ENCODE measurements around the gene TXNL1. TPM values are rescaled to one million over a fixed set of nuclear protein-coding genes. Genes with fewer than 3 reads are reported as not detected.

Gene TXNL1
- total RNA-seq, 1 experiment from 2014 or later, result 85.5 TPM

GRCh38 chr18:56647951-56648893 is 9.8 kb upstream of the TXNL1 start:
- in situ Hi-C loops (cut with HindIII; ENCODE audit: low pct_unique_long_range_greater_than_20kb, low sequenced_read_pairs), result no loop called here
- DNase-seq (ENCODE audit: low read depth), result no peak

DNA sequence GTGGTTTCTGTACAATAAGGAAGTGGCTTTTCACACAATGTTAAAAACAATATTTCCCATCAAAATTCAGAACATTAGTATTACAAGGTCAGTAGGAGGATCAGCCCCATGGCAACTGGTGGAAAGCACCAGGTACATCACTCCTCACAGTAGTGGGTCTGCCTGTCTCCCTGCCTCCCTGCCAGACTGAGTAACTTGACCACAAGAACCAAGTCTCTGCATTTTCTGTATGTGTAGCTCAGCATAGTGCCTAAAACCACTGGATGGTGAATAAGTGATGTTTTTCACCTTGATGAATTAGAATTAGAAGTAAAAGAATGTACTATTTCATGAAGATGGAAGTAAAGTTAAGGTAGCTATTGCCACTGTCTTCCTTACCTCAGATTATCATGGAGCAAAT is 8.7 kb upstream of the TXNL1 start:
- in situ Hi-C loops (cut with HindIII; ENCODE audit: low pct_unique_long_range_greater_than_20kb, low sequenced_read_pairs), result no loop called here

GRCh38 chr18:56645415-56646016 is 7.1 kb upstream of the TXNL1 start:
- in situ Hi-C loops (cut with HindIII; ENCODE audit: low pct_unique_long_range_greater_than_20kb, low sequenced_read_pairs), result no loop called here
- peak; percentile 3 for DNase-seq (ENCODE audit: low read depth)

More for the DNA sequence above, 8.7 kb upstream of the TXNL1 start:
- DNase-seq (ENCODE audit: low read depth), result no peak

DNA sequence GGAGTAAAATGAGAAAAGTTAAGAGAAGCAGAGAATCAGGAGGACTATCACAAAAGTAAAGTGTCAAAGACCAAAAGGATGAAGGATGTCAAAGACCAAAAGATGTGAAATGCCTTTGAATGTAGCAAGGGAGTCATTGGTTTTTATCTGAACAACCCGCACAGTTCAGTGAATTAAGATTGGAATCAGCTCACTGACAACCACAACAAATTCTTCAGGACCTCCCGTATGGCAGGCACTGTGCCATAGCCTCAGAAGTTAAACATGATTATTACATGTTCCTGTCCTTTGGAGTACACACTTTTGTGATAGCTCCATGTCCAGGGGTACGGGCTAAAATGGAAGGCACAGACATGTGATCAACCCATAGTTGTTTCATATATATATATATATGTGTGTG is 5.0 kb upstream of the TXNL1 start:
- in situ Hi-C loops (cut with HindIII; ENCODE audit: low pct_unique_long_range_greater_than_20kb, low sequenced_read_pairs), result no loop called here
- DNase-seq (ENCODE audit: low read depth), result no peak

GRCh38 chr18:56641714-56642337 is 3.4 kb upstream of the TXNL1 start:
- peak; percentile 8 for DNase-seq (ENCODE audit: low read depth)
- in situ Hi-C loops (cut with HindIII; ENCODE audit: low pct_unique_long_range_greater_than_20kb, low sequenced_read_pairs), result no loop called here

GRCh38 chr18:56639571-56639970 is 1.2 kb upstream of the TXNL1 start:
- DNase-seq (ENCODE audit: low read depth), result no peak
- in situ Hi-C loops (cut with HindIII; ENCODE audit: low pct_unique_long_range_greater_than_20kb, low sequenced_read_pairs), result no loop called here

GRCh38 chr18:56639104-56639381 is 651 bp upstream of the TXNL1 start:
- in situ Hi-C loops (cut with HindIII; ENCODE audit: low pct_unique_long_range_greater_than_20kb, low sequenced_read_pairs), result no loop called here
- DNase-seq (ENCODE audit: low read depth), result no peak

- in situ Hi-C loops (cut with HindIII; ENCODE audit: low pct_unique_long_range_greater_than_20kb, low sequenced_read_pairs), result no loop called here
- peak; percentile 0 for DNase-seq (ENCODE audit: low read depth)
Observed at GRCh38 chr18:56637711-56638231, 621 bp downstream of the TXNL1 start.

DNA sequence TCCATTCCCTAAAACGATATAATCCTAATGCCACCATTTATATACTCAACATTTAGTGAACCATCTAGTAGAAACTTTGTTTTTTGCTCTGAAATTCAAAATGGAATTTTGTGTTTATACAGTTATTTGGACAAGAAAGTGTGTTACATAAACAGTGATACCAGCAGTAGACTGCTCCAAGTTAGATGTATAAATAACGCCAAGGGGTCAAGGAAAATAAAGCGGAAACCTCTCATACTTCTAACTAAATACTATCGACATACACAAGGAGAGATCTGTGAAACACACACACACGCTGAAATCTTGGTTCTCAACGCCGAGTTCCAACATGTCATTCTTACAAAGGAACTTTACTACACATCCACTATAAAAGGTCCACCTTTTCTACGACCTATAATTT is 1.2 kb downstream of the TXNL1 start:
- in situ Hi-C loops (cut with HindIII; ENCODE audit: low pct_unique_long_range_greater_than_20kb, low sequenced_read_pairs), result no loop called here
- no peak for DNase-seq (ENCODE audit: low read depth)

DNA sequence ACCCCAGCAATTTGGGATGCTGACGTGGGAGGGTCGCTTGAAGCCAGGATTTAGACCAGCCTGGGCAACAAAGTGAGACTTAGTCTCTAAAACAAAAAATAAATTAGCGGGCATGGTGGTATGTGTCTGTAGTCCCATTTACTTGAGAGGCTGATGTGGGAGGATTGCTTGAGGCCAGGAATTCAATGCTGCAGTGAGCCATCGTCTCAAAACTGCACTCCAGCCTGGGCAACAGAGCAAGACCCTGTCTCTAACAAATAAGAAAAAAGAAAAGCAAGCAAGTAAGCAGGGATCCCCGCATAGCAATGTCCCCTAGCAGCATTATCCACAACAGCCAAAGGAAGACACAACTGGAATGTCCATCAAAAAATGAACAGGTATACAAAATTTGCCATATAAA is 3.4 kb downstream of the TXNL1 start:
- in situ Hi-C loops (cut with HindIII; ENCODE audit: low pct_unique_long_range_greater_than_20kb, low sequenced_read_pairs), result no loop called here
- DNase-seq (ENCODE audit: low read depth), result no peak

DNA sequence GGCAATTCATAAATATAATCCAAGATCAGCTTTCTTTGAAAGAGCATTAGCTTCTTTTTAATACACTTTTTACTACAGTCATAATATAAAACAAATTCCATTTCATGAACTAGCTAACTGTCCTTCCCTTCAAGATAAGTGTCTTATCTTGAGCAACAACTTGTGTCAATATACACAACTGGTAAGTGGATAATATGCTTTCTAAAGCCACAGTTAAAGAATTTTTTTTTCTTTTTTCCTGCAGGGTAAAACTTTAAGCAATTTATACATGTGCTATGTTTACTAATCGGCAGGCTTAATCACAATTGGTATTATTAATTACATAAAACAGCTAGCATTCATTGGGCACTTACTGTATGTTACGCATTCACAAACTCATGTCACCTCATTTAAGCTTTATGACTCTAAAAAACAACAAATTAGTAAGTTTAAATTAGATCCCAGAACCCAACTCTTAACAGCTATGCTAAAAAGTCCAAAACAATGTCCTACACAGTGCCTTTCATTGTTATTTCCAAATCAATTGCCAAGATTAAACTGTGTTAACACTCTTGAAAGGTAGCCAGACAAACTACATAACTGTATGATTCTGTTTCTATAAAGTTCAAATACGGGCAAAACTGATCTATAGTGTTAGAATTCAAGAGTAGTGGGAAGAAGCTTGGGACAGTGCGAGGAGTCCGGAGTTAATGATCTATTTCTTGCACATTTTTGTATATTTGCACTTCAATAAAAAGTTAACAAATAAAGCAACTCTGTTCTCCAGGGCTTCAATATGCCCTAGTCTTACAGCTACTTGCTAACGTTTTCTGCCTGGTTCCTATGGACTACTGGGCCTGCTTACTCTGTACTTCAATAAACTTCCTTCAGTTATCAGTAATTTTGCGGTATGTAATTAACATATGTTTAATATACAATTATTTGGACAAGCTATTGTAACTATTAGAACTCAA is 6.0 kb downstream of the TXNL1 start:
- in situ Hi-C loops (cut with HindIII; ENCODE audit: low pct_unique_long_range_greater_than_20kb, low sequenced_read_pairs), result no loop called here
- no peak for DNase-seq (ENCODE audit: low read depth)

DNA sequence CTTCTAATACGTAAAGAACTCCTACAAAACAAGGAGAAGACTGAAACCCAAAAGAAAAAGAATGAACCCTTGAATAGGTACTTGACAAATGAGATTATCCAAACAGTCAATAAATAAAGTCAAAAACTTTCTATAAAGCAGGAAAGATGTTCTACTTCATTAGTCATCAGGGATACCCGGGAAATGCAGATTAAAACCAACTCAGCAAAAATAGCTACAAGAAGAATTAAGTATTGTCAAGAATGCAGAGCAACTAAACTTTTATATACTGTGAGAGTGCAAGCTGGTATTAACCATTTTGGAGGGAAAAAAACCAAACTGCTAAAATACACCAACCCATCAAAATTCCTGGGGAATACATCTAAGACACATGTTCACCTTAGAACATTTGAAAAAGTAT is 10.4 kb downstream of the TXNL1 start:
- no peak for DNase-seq (ENCODE audit: low read depth)
- in situ Hi-C loops (cut with HindIII; ENCODE audit: low pct_unique_long_range_greater_than_20kb, low sequenced_read_pairs), result no loop called here

- DNase-seq (ENCODE audit: low read depth), result no peak
- in situ Hi-C loops (cut with HindIII; ENCODE audit: low pct_unique_long_range_greater_than_20kb, low sequenced_read_pairs), result no loop called here
Observed at GRCh38 chr18:56615738-56616520, 22.5 kb downstream of the TXNL1 start.

- in situ Hi-C loops (cut with HindIII; ENCODE audit: low pct_unique_long_range_greater_than_20kb, low sequenced_read_pairs), result no loop called here
- no peak for DNase-seq (ENCODE audit: low read depth)
Observed at GRCh38 chr18:56606618-56607017, 31.8 kb downstream of the TXNL1 start.

DNA sequence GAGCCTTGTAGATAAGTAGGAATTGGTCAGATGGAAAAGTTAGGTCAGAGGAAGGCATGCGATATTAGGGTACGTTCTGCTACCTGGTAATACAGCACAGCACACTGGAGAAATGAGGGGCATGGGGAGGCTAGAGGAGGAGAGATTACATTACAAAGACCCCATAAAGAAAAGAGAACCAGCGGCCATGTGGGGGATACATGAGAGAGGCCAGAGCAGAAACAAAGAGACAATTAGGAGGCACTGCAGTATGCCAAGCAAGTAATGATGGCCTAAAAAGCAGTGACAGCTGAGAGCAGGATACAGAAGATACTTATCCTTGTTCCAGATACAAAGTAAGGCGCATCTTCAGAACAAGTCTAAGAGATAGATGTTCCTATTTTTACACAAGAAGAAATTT is 40.0 kb downstream of the TXNL1 start:
- DNase-seq (ENCODE audit: low read depth), result no peak
- in situ Hi-C loops (cut with HindIII; ENCODE audit: low pct_unique_long_range_greater_than_20kb, low sequenced_read_pairs), result no loop called here

- in situ Hi-C loops (cut with HindIII; ENCODE audit: low pct_unique_long_range_greater_than_20kb, low sequenced_read_pairs), result no loop called here
- no peak for DNase-seq (ENCODE audit: low read depth)
Observed at GRCh38 chr18:56593906-56594305, 44.5 kb downstream of the TXNL1 start.

- DNase-seq (ENCODE audit: low read depth), result no peak
- in situ Hi-C loops (cut with HindIII; ENCODE audit: low pct_unique_long_range_greater_than_20kb, low sequenced_read_pairs), result no loop called here
Observed at GRCh38 chr18:56580026-56580425, 58.4 kb downstream of the TXNL1 start.

DNA sequence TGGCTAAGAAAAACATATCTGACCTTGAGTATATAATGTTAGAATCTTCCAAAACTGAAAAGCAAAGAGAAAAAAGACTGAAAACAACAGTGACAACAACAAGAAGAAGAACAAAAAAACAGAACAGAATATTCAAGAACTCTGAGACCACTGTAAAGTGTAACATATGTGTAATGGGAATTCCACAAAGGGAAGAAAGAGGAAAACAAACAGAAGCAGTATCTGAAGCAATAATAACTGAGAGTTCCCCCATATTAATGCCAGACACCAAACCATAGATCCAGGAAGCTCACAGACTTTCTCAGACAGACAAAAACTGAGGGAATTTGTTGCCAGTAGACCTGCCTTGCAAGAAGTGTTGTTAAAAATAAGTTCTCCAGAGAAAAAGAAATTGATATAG is 58.9 kb downstream of the TXNL1 start:
- no peak for DNase-seq (ENCODE audit: low read depth)
- in situ Hi-C loops (cut with HindIII; ENCODE audit: low pct_unique_long_range_greater_than_20kb, low sequenced_read_pairs), result no loop called here
